ENCODE measurements around the gene TECPR2. TPM values are rescaled to one million over a fixed set of nuclear protein-coding genes. Genes with fewer than 3 reads are reported as not detected.

TECPR2 gene
- total RNA-seq, 1 donor from 2014 or later = 8.4 TPM

DNA sequence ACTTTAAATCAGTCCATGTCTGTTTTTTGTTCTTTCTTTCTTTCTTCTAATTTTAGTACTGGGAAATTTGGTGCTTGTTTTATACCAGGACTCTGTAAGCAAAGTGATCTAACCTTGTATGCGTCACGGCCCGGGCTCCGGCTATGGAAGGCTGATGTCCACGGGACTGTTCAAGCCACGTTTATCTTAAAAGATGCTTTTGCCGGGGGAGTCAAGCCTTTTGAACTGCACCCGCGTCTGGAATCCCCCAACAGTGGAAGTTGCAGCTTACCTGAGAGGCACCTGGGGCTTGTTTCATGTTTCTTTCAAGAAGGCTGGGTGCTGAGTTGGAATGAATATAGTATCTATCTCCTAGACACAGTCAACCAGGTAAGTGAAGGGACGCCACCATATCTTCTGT is 62.2 kb downstream of the TECPR2 start:
- Histone ChIP-seq H3K9ac (no peak overlapping the region), H3K9me3 (ENCODE audit: low read depth) (no peaks in the 10 kb centered on the region), H3K4me2 (no peak overlapping the region), H3K4me3 (no peak overlapping the region), H3K27me3 (no peaks in the 10 kb centered on the region), H3K27ac (no peak overlapping the region), H3F3A (ENCODE audit: low read depth) (no peaks in the 10 kb centered on the region), H3K4me1 (no peaks in the 10 kb centered on the region), H3K36me3 (no peaks in the 10 kb centered on the region), H3K79me2 (ENCODE audit: low read depth) (no peaks in the 10 kb centered on the region), H4K20me1 (ENCODE audit: low read depth) (peaks cover 7% of the 10 kb centered on the region), H2AFZ (replicated peaks) (no peak overlapping the region)
- no peak for DNase-seq (ENCODE audit: low spot score)
- Mint-ChIP-seq H3K9me3 (no peaks in the 10 kb centered on the region), H3K4me3 (no peak overlapping the region), H3K27me3 (ENCODE audit: insufficient read depth, low read depth) (peaks cover 2% of the 10 kb centered on the region), H3K36me3 (peaks cover 19% of the 10 kb centered on the region), H3K4me1 (no peaks in the 10 kb centered on the region), H3K27ac (no peak overlapping the region)
- TF ChIP-seq, protein P1, sequence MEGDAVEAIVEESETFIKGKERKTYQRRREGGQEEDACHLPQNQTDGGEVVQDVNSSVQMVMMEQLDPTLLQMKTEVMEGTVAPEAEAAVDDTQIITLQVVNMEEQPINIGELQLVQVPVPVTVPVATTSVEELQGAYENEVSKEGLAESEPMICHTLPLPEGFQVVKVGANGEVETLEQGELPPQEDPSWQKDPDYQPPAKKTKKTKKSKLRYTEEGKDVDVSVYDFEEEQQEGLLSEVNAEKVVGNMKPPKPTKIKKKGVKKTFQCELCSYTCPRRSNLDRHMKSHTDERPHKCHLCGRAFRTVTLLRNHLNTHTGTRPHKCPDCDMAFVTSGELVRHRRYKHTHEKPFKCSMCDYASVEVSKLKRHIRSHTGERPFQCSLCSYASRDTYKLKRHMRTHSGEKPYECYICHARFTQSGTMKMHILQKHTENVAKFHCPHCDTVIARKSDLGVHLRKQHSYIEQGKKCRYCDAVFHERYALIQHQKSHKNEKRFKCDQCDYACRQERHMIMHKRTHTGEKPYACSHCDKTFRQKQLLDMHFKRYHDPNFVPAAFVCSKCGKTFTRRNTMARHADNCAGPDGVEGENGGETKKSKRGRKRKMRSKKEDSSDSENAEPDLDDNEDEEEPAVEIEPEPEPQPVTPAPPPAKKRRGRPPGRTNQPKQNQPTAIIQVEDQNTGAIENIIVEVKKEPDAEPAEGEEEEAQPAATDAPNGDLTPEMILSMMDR (IDR thresholded peaks at IDR 0.05) = no peak
- TF ChIP-seq EZH2 (IDR thresholded peaks at IDR 0.05) = no peak
- no peak for TF ChIP-seq EZH2phosphoT487 (IDR thresholded peaks at IDR 0.05)

DNA sequence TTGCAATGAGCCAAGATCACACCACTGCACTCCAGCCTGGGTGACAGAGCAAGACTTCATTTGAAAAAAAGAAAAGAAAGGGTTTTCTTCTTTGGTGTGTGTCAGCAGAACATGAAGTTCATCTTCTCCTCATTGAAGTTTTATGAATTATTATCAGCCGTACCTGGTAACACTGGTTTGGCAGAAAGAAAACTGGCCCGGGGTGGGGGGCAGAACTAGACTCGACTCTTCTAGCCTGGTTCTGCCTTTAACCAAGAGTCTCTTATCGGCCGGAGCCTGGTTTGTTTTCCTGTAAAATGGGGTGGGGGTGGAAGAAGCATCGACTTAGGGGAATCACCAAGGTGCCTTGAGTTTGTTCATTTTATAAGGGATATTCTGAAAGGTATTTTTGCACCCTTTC is 64.1 kb downstream of the TECPR2 start:
- Histone ChIP-seq H3K4me1 (no peaks in the 10 kb centered on the region), H3K4me2 (no peak overlapping the region), H3K27ac (no peak overlapping the region), H3K27me3 (no peaks in the 10 kb centered on the region), H4K20me1 (ENCODE audit: low read depth) (peaks cover 2% of the 10 kb centered on the region), H3K4me3 (no peak overlapping the region), H3K79me2 (ENCODE audit: low read depth) (no peaks in the 10 kb centered on the region), H3K9me3 (ENCODE audit: low read depth) (no peaks in the 10 kb centered on the region), H3K9ac (no peak overlapping the region), H3K36me3 (no peaks in the 10 kb centered on the region), H3F3A (ENCODE audit: low read depth) (no peaks in the 10 kb centered on the region), H2AFZ (replicated peaks) (no peak overlapping the region)
- Mint-ChIP-seq H3K27me3 (ENCODE audit: insufficient read depth, low read depth) (no peaks in the 10 kb centered on the region), H3K27ac (no peak overlapping the region), H3K9me3 (no peaks in the 10 kb centered on the region), H3K4me1 (no peaks in the 10 kb centered on the region), H3K36me3 (peaks cover 24% of the 10 kb centered on the region), H3K4me3 (no peak overlapping the region)
- TF ChIP-seq, protein P1 (IDR thresholded peaks at IDR 0.05) = no peak
- TF ChIP-seq EZH2phosphoT487 (IDR thresholded peaks at IDR 0.05) = no peak
- TF ChIP-seq EZH2 (IDR thresholded peaks at IDR 0.05) = no peak
- no peak for DNase-seq (ENCODE audit: low spot score)

DNA sequence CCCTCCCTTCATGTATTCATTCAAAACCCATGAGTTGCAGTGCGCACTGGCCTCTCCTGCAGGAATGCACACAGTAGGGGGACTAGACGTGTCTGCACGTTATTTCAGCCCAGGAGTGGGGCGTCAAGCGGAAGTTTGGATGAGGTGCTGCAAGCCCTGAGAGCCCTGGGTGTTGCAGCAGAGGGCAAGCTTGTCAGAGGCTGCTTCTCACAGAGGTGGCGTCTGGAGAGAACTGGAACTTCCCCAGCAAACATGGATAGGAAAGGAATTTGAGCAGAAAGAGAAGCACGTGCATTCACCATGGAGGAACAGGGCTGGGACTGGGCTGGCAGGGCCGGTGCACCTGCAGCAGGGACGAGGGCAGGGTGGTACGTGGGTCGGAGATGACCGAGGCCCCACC is 64.9 kb downstream of the TECPR2 start:
- no peaks in the 10 kb centered on the region for H3K79me2 ChIP-seq (ENCODE audit: low read depth)
- H3K9me3 Mint-ChIP-seq = no peaks in the 10 kb centered on the region

More for the DNA sequence above, 64.9 kb downstream of the TECPR2 start:
- H3K36me3 ChIP-seq = no peaks in the 10 kb centered on the region
- Mint-ChIP-seq H3K4me3 (no peak overlapping the region), H3K4me1 (no peaks in the 10 kb centered on the region), H3K27me3 (ENCODE audit: insufficient read depth, low read depth) (no peaks in the 10 kb centered on the region), H3K27ac (no peak overlapping the region), H3K36me3 (peaks cover 24% of the 10 kb centered on the region)
- TF ChIP-seq EZH2 (IDR thresholded peaks at IDR 0.05) (no peak), EZH2phosphoT487 (IDR thresholded peaks at IDR 0.05) (no peak)
- TF ChIP-seq, protein P1 (IDR thresholded peaks at IDR 0.05) = no peak
- H3K4me1 ChIP-seq = no peaks in the 10 kb centered on the region
- no peaks in the 10 kb centered on the region for H4K20me1 ChIP-seq (ENCODE audit: low read depth)
- no peak overlapping the region for H3K9ac ChIP-seq
- no peaks in the 10 kb centered on the region for H3F3A ChIP-seq (ENCODE audit: low read depth)
- no peak overlapping the region for H3K27ac ChIP-seq
- H3K4me2 ChIP-seq = no peak overlapping the region
- no peak overlapping the region for H3K4me3 ChIP-seq
- no peak for DNase-seq (ENCODE audit: low spot score)
- H3K9me3 ChIP-seq (ENCODE audit: low read depth) = no peaks in the 10 kb centered on the region
- no peak overlapping the region for H2AFZ ChIP-seq (replicated peaks)
- no peaks in the 10 kb centered on the region for H3K27me3 ChIP-seq

Data from neural progenitor cell (in vitro differentiated cells).